Adrenal gland (tissue), 12 donors: Measurements from ENCODE around the gene MYLK. TPM values are rescaled to one million over a fixed set of nuclear protein-coding genes. Genes with fewer than 3 reads are reported as not detected.

Experiments used
- DNase-seq, 7 donors: peaks; one replicate each; pipeline ENCODE4 v3.0.0-alpha.2; 2019 to 2020
- H3K27ac ChIP-seq, 5 donors: fragments of 200-600 bp; sonication (generic) in 4 of 5; 1 replicate in 3 of 5; 2 replicates in 2 of 5; pipeline versions ENCODE4 v1.5.1 to v1.8.0; 2016 to 2020; ENCODE audit warnings: mild to moderate bottlenecking in 1 of 5
- H3K27me3 ChIP-seq: fragments of 200-600 bp; 2 replicates; pipeline ENCODE4 v1.8.0; 2021
- H3K36me3 ChIP-seq, 2 donors: fragments of 200-600 bp; replicated peaks in 1 of 2; 1 replicate in 1 of 2; 2 replicates in 1 of 2; pipeline versions ENCODE4 v1.5.1 to v1.8.0; 2018 to 2022
- H3K4me1 ChIP-seq, 2 donors: fragments of 200-600 bp; replicated peaks in 1 of 2; 1 replicate in 1 of 2; 2 replicates in 1 of 2; pipeline versions ENCODE4 v1.5.1 to v1.8.0; 2018 to 2021
- H3K4me3 ChIP-seq, 4 donors: fragments of 200-600 bp; sonication (generic) in 3 of 4; one replicate each; pipeline ENCODE4 v1.5.1; 2016 to 2018
- H3K9me3 ChIP-seq, 3 donors: fragments of 200-600 bp; sonication (generic) in 1 of 3; replicated peaks in 1 of 3; 1 replicate in 2 of 3; 2 replicates in 1 of 3; pipeline versions ENCODE4 v1.5.1 to v1.8.0; 2016 to 2021
- CTCF ChIP-seq, 6 experiments: fragments of 450-650 bp in 4 of 6; fragments of 200-600 bp in 2 of 6; sonication (generic) in 1 of 6; IDR thresholded peaks; 1 replicate in 5 of 6; 2 replicates in 1 of 6; pipeline versions ENCODE4 v1.5.1 to v1.8.0; 2016 to 2021; ENCODE audit warnings: antibody characterized with exemption in 6 of 6, mild to moderate bottlenecking in 2 of 6, moderate library complexity in 1 of 6
- POLR2A ChIP-seq, 2 donors: fragments of 450-650 bp; IDR thresholded peaks; one replicate each; pipeline ENCODE4 v1.6.1; 2017; ENCODE audit warnings: antibody characterized with exemption in 2 of 2, mild to moderate bottlenecking in 2 of 2, moderate library complexity in 1 of 2
- WGBS, 4 donors: extraction: QIAGEN DNeasy Blood & Tissue Kit in 2 of 4; methylation state at CpG; one replicate each; pipeline versions ENCODE4 v1.1.5 to v1.1.7; 2013 to 2017; 5-methylcytosine and 5-hydroxymethylcytosine counted together
- intact Hi-C, 2 donors: fragments of 100-400 bp; cut with DNase I; formaldehyde crosslinking; loops; one replicate each; pipeline versions ENCODE4 v1.14.1 to v1.15.0; 2022 to 2023
- polyA plus RNA-seq, 3 donors: library from polyadenylated mRNA; stranded (reverse); fragments of 200-250 nt in 2 of 3; fragments of 350-450 nt in 1 of 3; fragmentation: Illumina TruSeq in 1 of 3; extraction: RNeasy Lipid Tissue Mini Kit (QIAGEN cat#74804) in 1 of 3; gene quantifications; one replicate each; pipeline ENCODE4 v1.2.3, GENCODE V29; 2013 to 2014
- total RNA-seq, 9 donors: library from RNA; depleted of rRNA in 4 of 9; stranded (reverse); fragments of >200 nt in 4 of 9; fragments of 120-200 nt in 1 of 9; fragmentation: NEBNext Ultra II Directional in 1 of 9; extraction: Animal tissue kit (Norgen Biotek cat#: 25700) in 1 of 9; gene quantifications; one replicate each; pipeline versions ENCODE4 v1.1.0 to v1.2.4, GENCODE V29; 2013 to 2023
- donor health status: healthy with polysubstance abuse.
- donor health status: Bipolar disorder and iron deficiency.
- donor health status: DM: yes; HTN: yes; CAD: no.
- donor health status: DM: no; HTN: no; CAD: no.
- donor health status: DM: no; HTN: no; CAD: no.
- donor health status: DM: yes; HTN: yes; CAD: no.

MYLK gene
- total and polyA plus RNA-seq, 12 donors, result 13.3 to 124 (median 53.8) TPM

- intact Hi-C loops, result no loop called here
These were observed 103.0 kb downstream of the MYLK start for GRCh38 chr3:123781138-123781537.

GRCh38 chr3:123780656-123781055 is 103.5 kb downstream of the MYLK start:
- H3K9me3 ChIP-seq, result no peaks in the 10 kb centered on the region
- H3K4me1 ChIP-seq, result peaks cover 0 to 3% of the 10 kb centered on the region in 2 donors
- 70 to 84% (median 77%) methylated on average over 6 of the region's 6 CpGs for WGBS, 4 donors
- TF ChIP-seq POLR2A (IDR thresholded peaks at IDR 0.05) (no peak), CTCF (IDR thresholded peaks at IDR 0.05) (no peak)
- DNase-seq, result no peak
- H3K4me3 ChIP-seq, result no peak overlapping the region
- H3K27ac ChIP-seq, result no peak overlapping the region
- H3K36me3 ChIP-seq, result no peaks in the 10 kb centered on the region
- H3K27me3 ChIP-seq, result no peaks in the 10 kb centered on the region
- intact Hi-C loops, result no loop called here

More at GRCh38 chr3:123781138-123781537, 103.0 kb downstream of the MYLK start:
- DNase-seq, result no peak
- TF ChIP-seq POLR2A (IDR thresholded peaks at IDR 0.05) (no peak), CTCF (IDR thresholded peaks at IDR 0.05) (no peak)
- H3K27me3 ChIP-seq, result no peaks in the 10 kb centered on the region
- H3K27ac ChIP-seq, result no peak overlapping the region
- H3K36me3 ChIP-seq, result no peaks in the 10 kb centered on the region
- H3K9me3 ChIP-seq, result no peaks in the 10 kb centered on the region
- WGBS, 4 donors, result 67 to 100% (median 72%) methylated on average over 2 of the region's 2 CpGs
- H3K4me3 ChIP-seq, result no peak overlapping the region
- H3K4me1 ChIP-seq, result peaks cover 0 to 3% of the 10 kb centered on the region in 2 donors

GRCh38 chr3:123779655-123780231 is 104.4 kb downstream of the MYLK start:
- intact Hi-C loops, result no loop called here
- DNase-seq, result no peak

GRCh38 chr3:123778991-123779622 is 105.0 kb downstream of the MYLK start:
- Histone ChIP-seq H3K27ac (no peak overlapping the region), H3K27me3 (no peaks in the 10 kb centered on the region), H3K4me1 (peaks cover 0 to 3% of the 10 kb centered on the region in 2 donors), H3K36me3 (no peaks in the 10 kb centered on the region), H3K9me3 (no peaks in the 10 kb centered on the region), H3K4me3 (no peak overlapping the region)
- intact Hi-C loops, result no loop called here
- DNase-seq, result no peak
- TF ChIP-seq POLR2A (IDR thresholded peaks at IDR 0.05), result no peak
- 58 to 76% (median 73%) methylated on average over 6 to 8 of the region's 8 CpGs for WGBS, 4 donors

More at GRCh38 chr3:123779655-123780231, 104.4 kb downstream of the MYLK start:
- TF ChIP-seq CTCF (IDR thresholded peaks at IDR 0.05), result no peak
- no peak for TF ChIP-seq POLR2A (IDR thresholded peaks at IDR 0.05)
- no peak overlapping the region for H3K27ac ChIP-seq
- no peaks in the 10 kb centered on the region for H3K27me3 ChIP-seq
- WGBS, 4 donors, result 84 to 89% (median 86%) methylated on average over 10 of the region's 10 CpGs
- H3K4me1 ChIP-seq, result peaks cover 0 to 3% of the 10 kb centered on the region in 2 donors
- H3K4me3 ChIP-seq, result no peak overlapping the region
- H3K36me3 ChIP-seq, result no peaks in the 10 kb centered on the region
- H3K9me3 ChIP-seq, result no peaks in the 10 kb centered on the region
